SKM-1 treated with dmso at 0.1 percent for 144 hours (cell line): Measurements from ENCODE around the gene FOXA2.
"Not testable (repeated sequence)": the region's sequence is repeated elsewhere in the genome, so short reads cannot be mapped to it uniquely, and the experiment has no call there.

Experiments used
- DNase-seq: peaks from one replicate; lab custom pipeline; 2025; ENCODE audit not compliant: unreplicated experiment; lab: John Stamatoyannopoulos, UW

Gene FOXA2

DNA sequence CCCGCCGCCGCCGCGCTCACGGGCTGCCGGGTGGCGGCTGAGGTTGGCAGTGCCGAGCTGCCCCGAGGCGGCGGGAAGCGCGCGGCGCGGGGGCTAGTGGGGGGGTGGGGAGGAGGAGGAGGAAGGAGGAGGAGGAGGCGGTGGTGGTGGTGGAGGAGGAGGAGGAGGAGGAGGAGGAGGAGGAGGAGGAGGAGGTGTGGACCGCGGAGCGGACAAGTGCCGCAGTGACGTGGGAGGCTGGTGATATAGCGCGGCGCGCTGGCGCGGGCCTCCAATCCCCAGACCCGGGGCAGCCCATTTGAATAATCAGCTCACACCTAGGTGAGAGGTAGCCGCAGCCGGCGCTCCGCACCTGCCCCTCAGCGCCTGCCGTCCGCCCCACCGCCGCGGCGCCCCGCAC lies at the start of gene FOXA2:
Gene FOXA2 (minus strand): TSS at position 51 of the 400 bp plus-strand sequence. CDS start 294 bp downstream, outside the sequence.
- DNase-seq: no peak

GRCh38 chr20:22630701-22631100 lies 46.3 kb upstream of the FOXA2 start:
- DNase-seq: no peak

- DNase-seq: no peak
These were observed 45.6 kb upstream of the FOXA2 start for GRCh38 chr20:22629927-22630326.

GRCh38 chr20:22629447-22629846 lies 45.1 kb upstream of the FOXA2 start:
- no peak for DNase-seq

DNA sequence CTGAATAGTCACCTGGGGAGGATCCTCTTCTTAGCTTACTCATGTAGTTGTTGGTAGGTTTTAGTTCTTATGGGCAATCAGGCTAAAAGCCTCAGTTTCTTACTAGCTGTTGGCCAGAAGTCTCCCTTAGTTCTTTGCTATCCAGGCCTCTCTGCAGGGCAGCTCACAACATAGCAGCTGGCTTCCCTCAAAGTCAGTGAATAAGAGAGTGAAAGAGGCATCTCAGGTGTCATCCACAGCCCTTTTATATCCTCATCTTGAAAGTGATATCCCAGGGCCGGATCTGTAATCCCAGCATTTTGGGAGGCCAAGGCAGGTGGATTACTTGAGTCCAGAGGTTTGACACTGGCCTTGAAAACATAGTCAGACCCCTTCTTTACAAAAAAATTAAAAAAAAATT lies 42.1 kb upstream of the FOXA2 start:
- DNase-seq: no peak

DNA sequence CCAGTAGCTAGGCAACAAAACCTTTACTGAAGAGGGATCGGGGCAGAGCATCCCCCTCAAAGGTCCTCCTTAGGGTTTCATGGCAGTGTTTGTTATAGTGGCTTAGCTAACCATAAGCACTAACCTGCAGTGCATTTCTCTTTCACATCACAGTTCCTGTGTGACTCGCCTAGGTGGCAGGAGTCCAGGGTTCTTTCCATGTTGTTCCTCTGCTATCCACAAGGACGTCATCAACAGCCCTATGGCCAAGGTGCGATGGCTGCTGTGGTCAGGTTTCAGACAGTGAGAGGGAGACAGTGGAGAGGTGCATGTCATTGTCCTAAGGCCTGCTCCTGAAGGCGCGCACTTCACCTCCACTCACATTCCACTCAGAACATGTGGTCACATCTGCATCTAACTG lies 38.8 kb upstream of the FOXA2 start:
- DNase-seq: no peak

GRCh38 chr20:22620342-22620741 lies 36.0 kb upstream of the FOXA2 start:
- no peak for DNase-seq

DNA sequence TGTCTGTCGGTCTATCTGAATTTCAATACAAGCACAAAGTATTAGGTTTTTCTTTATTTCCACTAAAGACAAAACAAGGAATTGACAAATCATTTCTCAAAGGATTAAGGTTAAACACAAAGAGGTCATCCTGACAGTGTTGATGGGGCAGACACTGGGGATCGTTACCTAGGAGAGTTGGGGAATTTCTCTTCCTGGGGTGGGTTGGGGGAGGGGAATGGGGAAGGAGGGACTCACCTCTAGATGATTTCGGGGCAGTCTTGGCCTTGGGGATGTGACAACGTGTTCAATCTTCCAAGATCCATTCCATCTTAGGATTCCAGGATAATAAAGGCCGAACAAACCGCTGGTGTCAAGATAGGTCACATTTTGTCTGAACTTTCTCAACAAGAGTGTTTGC lies 35.4 kb upstream of the FOXA2 start:
- no peak for DNase-seq

DNA sequence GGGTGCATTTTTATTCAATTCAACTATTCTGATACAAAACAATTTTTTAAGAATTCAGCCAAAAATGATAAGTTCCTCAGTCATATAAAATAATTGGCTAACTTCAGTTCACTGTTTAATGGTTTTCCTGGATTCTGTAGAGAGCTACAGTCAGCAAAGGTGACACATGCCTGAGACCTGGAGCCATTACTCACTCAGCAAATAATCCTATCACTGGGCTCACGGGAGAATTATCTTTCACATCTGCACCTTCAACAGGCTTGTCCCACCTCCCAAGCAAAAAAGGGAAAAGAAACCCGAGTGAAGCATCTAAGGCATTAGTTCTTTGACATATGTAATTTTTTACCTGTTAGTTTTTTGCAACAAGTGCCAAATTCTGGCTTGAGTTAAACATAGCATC lies 34.9 kb upstream of the FOXA2 start:
- no peak for DNase-seq

GRCh38 chr20:22617160-22617559 lies 32.8 kb upstream of the FOXA2 start:
- no peak for DNase-seq

- no peak for DNase-seq
These were observed 32.2 kb upstream of the FOXA2 start for GRCh38 chr20:22616551-22616950.

DNA sequence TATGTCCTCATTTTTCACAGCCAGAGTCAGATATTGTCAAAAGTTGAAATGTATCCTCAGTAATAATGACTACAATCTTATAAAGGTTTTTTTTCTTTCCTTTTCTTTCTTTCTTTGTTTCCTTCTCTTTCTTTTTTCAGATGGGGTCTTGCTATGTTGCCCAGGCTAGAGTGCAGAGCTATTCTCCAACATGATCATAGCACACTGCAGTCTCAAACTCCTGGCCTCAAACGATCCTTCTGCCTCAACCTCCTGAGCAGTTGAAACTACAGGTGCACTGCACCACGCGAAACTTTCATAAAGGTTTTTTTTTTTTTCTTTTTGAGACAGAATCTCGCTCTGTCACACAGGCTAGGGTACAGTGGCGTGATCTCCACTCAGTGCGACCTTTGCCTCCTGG lies 31.1 kb upstream of the FOXA2 start:
- DNase-seq: no peak

- no peak for DNase-seq
These were observed 27.3 kb upstream of the FOXA2 start for GRCh38 chr20:22611636-22612035.

DNA sequence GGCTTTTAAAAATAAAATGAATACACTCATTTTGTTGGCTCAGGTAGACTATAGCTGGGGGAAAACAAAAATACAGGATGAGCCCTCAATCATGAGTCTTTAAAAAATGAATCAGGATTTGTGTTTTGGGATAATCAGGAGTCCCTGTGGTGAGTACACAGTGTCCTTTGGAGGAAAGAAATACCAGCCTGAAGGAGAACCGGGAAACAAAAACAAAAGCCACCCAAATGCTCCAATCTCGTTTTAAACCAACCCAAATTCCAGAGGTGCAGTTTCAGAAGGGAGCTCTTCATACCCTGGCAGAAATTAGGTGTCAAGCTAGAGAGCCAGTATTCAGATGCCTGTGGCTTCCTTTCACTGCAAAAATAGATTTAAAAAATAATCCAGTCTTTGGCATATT lies 23.3 kb upstream of the FOXA2 start:
- DNase-seq: no peak

- DNase-seq: no peak
These were observed 20.4 kb upstream of the FOXA2 start for GRCh38 chr20:22604815-22605214.

DNA sequence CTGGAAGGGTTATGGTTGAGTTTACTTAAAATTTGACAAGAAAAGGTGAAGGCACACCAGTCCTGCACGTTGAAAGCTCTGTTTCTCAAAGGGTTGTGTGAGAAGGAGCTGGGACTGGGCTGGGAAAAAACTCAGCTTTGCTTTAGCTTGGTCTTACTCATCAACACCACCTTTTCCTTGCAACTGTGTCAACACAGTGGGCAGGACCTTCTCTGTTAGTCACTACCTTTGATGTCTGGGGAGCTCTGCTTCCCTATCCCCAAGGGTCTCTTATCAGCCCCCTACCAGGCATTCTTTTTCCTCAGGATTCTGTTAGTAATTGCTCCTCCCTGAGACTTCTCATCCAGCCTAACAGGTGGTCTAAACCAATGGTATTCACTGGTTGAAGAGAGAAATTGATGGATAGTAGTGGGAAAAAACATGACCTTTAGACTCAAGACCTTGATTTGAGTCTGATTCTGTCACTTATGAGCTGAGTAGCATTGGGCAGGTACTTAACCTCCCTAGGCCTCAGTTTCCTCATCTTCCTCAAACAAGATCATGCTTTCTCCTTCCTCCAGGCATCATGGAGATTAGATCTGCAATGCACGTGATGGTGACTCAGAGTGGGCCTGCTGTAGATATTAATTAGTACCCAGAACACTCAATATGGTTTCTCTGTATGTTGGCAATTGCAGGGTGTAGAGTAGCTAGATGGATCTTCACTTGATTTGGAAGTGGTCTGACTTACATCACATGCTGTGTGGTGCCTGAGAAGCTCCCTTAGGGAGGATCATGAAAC lies 17.2 kb upstream of the FOXA2 start:
- no peak for DNase-seq

GRCh38 chr20:22599258-22599657 lies 14.9 kb upstream of the FOXA2 start:
- DNase-seq: not testable (repeated sequence)

DNA sequence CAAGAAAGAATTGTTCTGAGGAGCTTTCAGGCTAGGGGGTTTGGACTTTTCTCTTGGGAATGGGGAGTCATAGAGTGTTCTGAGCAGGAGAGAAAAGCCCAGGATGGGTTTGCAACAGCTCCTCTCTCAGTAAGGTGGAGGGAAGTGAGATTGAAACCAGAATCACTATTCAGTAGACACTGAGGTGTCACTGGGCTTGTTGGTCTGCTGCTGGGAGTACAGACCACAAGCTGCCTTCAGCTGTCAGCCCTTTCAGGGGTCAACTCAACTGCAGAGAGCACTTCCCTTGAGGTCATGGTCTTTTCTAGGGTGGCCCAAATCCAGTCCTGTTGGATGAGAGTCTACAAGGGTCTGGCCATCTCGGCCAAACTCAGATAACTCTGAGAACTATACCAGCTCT lies 12.9 kb upstream of the FOXA2 start:
- no peak for DNase-seq

DNA sequence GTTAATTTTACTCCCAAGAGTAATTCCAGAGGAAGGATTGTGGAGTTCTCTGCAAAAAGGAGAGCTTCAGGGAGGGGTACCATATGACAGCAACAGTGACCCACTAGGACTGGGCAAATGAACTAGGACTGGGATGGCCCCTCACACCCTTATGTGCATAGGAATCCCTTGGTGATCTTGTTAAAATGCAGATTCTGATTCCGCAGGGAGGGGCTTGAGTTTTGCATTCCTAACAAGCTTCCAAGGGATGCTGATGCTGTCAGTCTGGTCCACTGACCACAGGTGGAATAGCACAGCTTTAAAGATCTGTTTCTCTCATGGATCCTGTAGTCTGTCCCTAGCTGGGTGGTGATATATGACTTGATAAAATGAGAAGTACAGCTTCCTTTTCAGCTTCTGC lies 6.3 kb upstream of the FOXA2 start:
- no peak for DNase-seq

DNA sequence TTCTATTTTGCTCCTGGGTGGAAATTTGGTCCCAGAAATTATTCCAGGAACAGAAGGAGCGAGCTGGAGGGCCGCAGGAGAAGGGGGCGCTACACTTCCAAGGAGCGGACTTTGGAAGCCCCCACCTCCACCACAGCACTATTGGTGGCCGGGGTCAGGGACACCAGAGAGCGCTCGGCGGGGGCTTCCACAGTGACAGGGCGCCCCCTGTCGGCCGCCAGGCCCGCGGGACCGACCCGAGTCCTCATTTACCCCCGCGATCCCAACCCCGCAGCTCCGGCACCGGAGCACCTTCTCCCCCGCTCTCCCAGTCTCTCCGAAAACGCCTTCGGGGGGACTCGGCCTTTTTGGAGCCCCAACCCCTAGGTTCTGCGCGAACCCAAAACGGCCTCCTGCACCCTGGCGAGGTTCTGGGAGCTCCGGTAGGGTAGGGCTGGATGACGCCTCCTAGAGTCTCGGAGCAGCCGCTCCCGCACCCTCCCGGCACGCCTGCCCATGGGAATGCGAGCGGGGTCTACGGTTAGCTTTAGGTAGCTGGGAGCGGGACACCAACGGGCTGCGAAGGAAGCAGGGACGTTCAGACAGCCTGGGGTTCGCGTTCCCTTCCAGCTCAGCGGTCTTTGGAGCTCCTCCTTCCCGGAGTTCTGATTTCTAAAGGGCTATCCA lies 2.4 kb upstream of the FOXA2 start:
- no peak for DNase-seq

GRCh38 chr20:22585786-22586493 lies 1.6 kb upstream of the FOXA2 start:
- no peak for DNase-seq
